K562 (cell line): ENCODE data around the gene ZNF577. TPM values are rescaled to one million over a fixed set of nuclear protein-coding genes. Genes with fewer than 3 reads are reported as not detected.

ENCODE experiments used
- ATAC-seq: fragments of 200-7000 bp; cut with Tn5 transposase; 3 replicates; pipeline ENCODE4 v1.9.1; 2020; ENCODE audit warnings: moderate library complexity
- BruUV-seq: library from RNA; stranded (reverse); fragments of 400-500 nt; replicated peaks from 2 replicates; lab custom pipeline; 2021; lab: Mats Ljungman, UMichigan
- CTCF ChIA-PET: fragments of 300-600 bp; formaldehyde crosslinking; extraction: SDS; loops from one replicate; lab custom pipeline; 2021; ENCODE audit warnings: low intra/inter-chr PET ratio; lab: Yijun Ruan, JAX
- POLR2A ChIA-PET: fragments of 300-600, 350-650 bp; sonication (Branson Sonifier 250); formaldehyde crosslinking; extraction: SDS; loops from one replicate; lab custom pipeline; 2021; ENCODE audit warnings: antibody characterized with exemption, inconsistent platforms; lab: Yijun Ruan, JAX
- DNase-seq, 4 experiments: peaks; one replicate each; pipeline versions ENCODE4 v3.0.0 to v3.0.0-alpha.2; 2011 to 2018; ENCODE audit warnings: low spot score in 3 of 4, mixed read lengths in 3 of 4; ENCODE audit errors: extremely low read depth in 1 of 4
- FAIRE-seq: peaks from 2 replicates; lab custom pipeline; 2011; peaks lifted over from hg19 to GRCh38; lab: Jason Lieb, UNC
- H2AFZ ChIP-seq: 2 replicates; pipeline ENCODE4 v1.6.0; 2011; ENCODE audit warnings: low read depth, low read length, control low read depth, inconsistent platforms
- H3K27ac ChIP-seq: fragments of 200-600 bp; 3 replicates; pipeline ENCODE4 v1.8.0; 2011; ENCODE audit warnings: low read depth, mild to moderate bottlenecking, control low read depth, inconsistent platforms, low read length, moderate library complexity, mixed read lengths; ENCODE audit errors: extremely low read depth
- H3K27me3 ChIP-seq, 2 experiments: fragments of 300-600 bp in 1 of 2; 2 replicates in 1 of 2; 3 replicates in 1 of 2; pipeline versions ENCODE4 v1.6.0 to v1.8.0; 2011; ENCODE audit warnings: inconsistent platforms in 2 of 2, low read length in 2 of 2, mild to moderate bottlenecking in 1 of 2, mixed read lengths in 1 of 2, moderate library complexity in 1 of 2; ENCODE audit not compliant: control insufficient read depth in 2 of 2, insufficient read depth in 2 of 2
- H3K36me3 ChIP-seq: fragments of 300-600 bp; 3 replicates; pipeline ENCODE4 v1.8.0; 2011; ENCODE audit warnings: mild to moderate bottlenecking, low read length, inconsistent platforms; ENCODE audit not compliant: control insufficient read depth, insufficient read depth
- H3K4me1 ChIP-seq, 2 experiments: fragments of 200-600 bp in 1 of 2; replicated peaks in 1 of 2; 2 replicates in 1 of 2; 3 replicates in 1 of 2; pipeline versions ENCODE4 v1.5.1 to v1.8.0; 2011; ENCODE audit warnings: inconsistent platforms in 2 of 2, low read length in 2 of 2, mild to moderate bottlenecking in 1 of 2, mixed read lengths in 1 of 2, moderate library complexity in 1 of 2; ENCODE audit not compliant: control insufficient read depth in 2 of 2, insufficient read depth in 2 of 2
- H3K4me2 ChIP-seq: 2 replicates; pipeline ENCODE4 v1.6.1; 2011; ENCODE audit warnings: low read length, control low read depth, inconsistent platforms, mixed read lengths; ENCODE audit not compliant: insufficient read depth
- H3K4me3 ChIP-seq: fragments of 200-600 bp; sonication (generic), shearing (Covaris generic); 2 replicates; pipeline ENCODE4 v1.5.1; 2016; ENCODE audit warnings: control low read depth, inconsistent platforms
- H3K79me2 ChIP-seq: fragments of 200-600 bp; 3 replicates; pipeline ENCODE4 v1.8.0; 2011; ENCODE audit warnings: low read length, inconsistent platforms; ENCODE audit not compliant: control insufficient read depth, insufficient read depth
- H3K9ac ChIP-seq, 2 experiments: 2 replicates each; pipeline versions ENCODE4 v1.6.0 to v1.6.1; 2011; ENCODE audit warnings: low read depth in 2 of 2, low read length in 2 of 2, control low read depth in 1 of 2, inconsistent platforms in 1 of 2, mild to moderate bottlenecking in 1 of 2, mixed read lengths in 1 of 2; ENCODE audit not compliant: insufficient read depth in 1 of 2
- H3K9me1 ChIP-seq: one replicate; pipeline ENCODE4 v1.6.0; 2011; ENCODE audit warnings: inconsistent platforms, mild to moderate bottlenecking, low read length, moderate library complexity; ENCODE audit not compliant: control insufficient read depth, insufficient read depth
- H3K9me3 ChIP-seq: replicated peaks from 2 replicates; pipeline ENCODE4 v1.5.1; 2011; ENCODE audit warnings: low read depth, low read length, inconsistent platforms; ENCODE audit not compliant: control insufficient read depth, insufficient read depth
- H4K20me1 ChIP-seq: replicated peaks from 2 replicates; pipeline ENCODE4 v1.6.1; 2011; ENCODE audit warnings: low read length, inconsistent platforms, mixed read lengths; ENCODE audit not compliant: control insufficient read depth, insufficient read depth
- CBX3 ChIP-seq, 2 experiments: IDR thresholded peaks; 1 replicate in 1 of 2; 2 replicates in 1 of 2; pipeline ENCODE4 v1.6.1; 2012; ENCODE audit warnings: inconsistent platforms in 2 of 2, low read length in 2 of 2, borderline replicate concordance in 1 of 2, control low read depth in 1 of 2
- CC2D1A ChIP-seq: fragments of 450-650 bp; IDR thresholded peaks from 2 replicates; pipeline ENCODE4 v1.6.1; 2017; ENCODE audit warnings: mild to moderate bottlenecking
- FOXM1 ChIP-seq, 2 experiments: fragments of 450-650 bp in 1 of 2; sonication (generic) in 1 of 2; formaldehyde crosslinking in 1 of 2; IDR thresholded peaks; 2 replicates each; pipeline versions ENCODE4 v1.6.1 to v1.9.0; 2017 to 2022; ENCODE audit warnings: low read depth in 2 of 2, mild to moderate bottlenecking in 2 of 2, missing genetic modification reagents in 1 of 2, moderate library complexity in 1 of 2
- HINFP ChIP-seq: fragments of 450-650 bp; conservative IDR thresholded peaks from 2 replicates; pipeline ENCODE4 v1.6.1; 2016; ENCODE audit warnings: missing genetic modification characterization, low read depth, mild to moderate bottlenecking, control low read depth, missing compliant biosample characterization
- NFE2L1 ChIP-seq: fragments of 450-650 bp; IDR thresholded peaks from 2 replicates; pipeline ENCODE4 v1.6.1; 2016; ENCODE audit warnings: missing genetic modification characterization, low read depth, mild to moderate bottlenecking, missing compliant biosample characterization, moderate library complexity, borderline replicate concordance
- NR4A1 ChIP-seq, 2 experiments: fragments of 250-450 bp in 1 of 2; fragments of 450-650 bp in 1 of 2; sonication (Bioruptor Pico) in 1 of 2; IDR thresholded peaks; 2 replicates each; pipeline versions ENCODE4 v1.4.0 to v1.6.1; 2016 to 2020; ENCODE audit warnings: mild to moderate bottlenecking in 2 of 2, missing compliant biosample characterization in 1 of 2, missing genetic modification characterization in 1 of 2, moderate library complexity in 1 of 2
- RBM22 ChIP-seq: fragments of 200-400 bp; formaldehyde crosslinking; IDR thresholded peaks from 2 replicates; pipeline ENCODE4 v1.6.1; 2018; ENCODE audit warnings: low read length, low read depth; ENCODE audit not compliant: poor library complexity, severe bottlenecking
- SREBF2 ChIP-seq: sonication (generic); formaldehyde crosslinking; IDR thresholded peaks from 2 replicates; pipeline ENCODE4 v1.4.0; 2020; ENCODE audit warnings: mild to moderate bottlenecking, missing genetic modification reagents
- STAT5A ChIP-seq: IDR thresholded peaks from 2 replicates; pipeline ENCODE4 v1.6.1; 2012; ENCODE audit warnings: low read length, inconsistent platforms, borderline replicate concordance
- ZKSCAN3 ChIP-seq: fragments of 250-450 bp; sonication (Bioruptor Pico); IDR thresholded peaks from 2 replicates; pipeline ENCODE4 v1.4.0; 2020
- ZNF124 ChIP-seq: sonication (generic); formaldehyde crosslinking; IDR thresholded peaks from 2 replicates; pipeline ENCODE4 v1.8.1; 2022; ENCODE audit warnings: missing genetic modification reagents
- ZNF174 ChIP-seq: fragments of 250-450 bp; sonication (Bioruptor Pico); IDR thresholded peaks from 2 replicates; pipeline ENCODE4 v1.4.0; 2020; ENCODE audit warnings: mild to moderate bottlenecking
- ZNF3 ChIP-seq: fragments of 250-450 bp; sonication (Bioruptor Pico); IDR thresholded peaks from 2 replicates; pipeline ENCODE4 v1.5.0; 2021; ENCODE audit warnings: mild to moderate bottlenecking, moderate library complexity
- WGBS: fragments of 100-300 bp; shearing (Covaris generic); methylation state at CpG from one replicate; pipeline ENCODE4 v1.1.6; 2016; ENCODE audit warnings: low coverage, mixed read lengths; ENCODE audit not compliant: insufficient coverage; ENCODE audit errors: missing lambda C conversion rate; 5-methylcytosine and 5-hydroxymethylcytosine counted together
- in situ Hi-C: fragments of 300-500 bp; cut with MboI; formaldehyde crosslinking; loops from 4 replicates; pipeline ENCODE4 v1.15.0; 2018; ENCODE audit warnings: inconsistent platforms, mixed read lengths
- intact Hi-C: fragments of 100-400 bp; cut with micrococcal nuclease; formaldehyde crosslinking; loops from 2 replicates; pipeline ENCODE4 v1.14.2; 2022
- polyA plus RNA-seq, 8 experiments: library from polyadenylated mRNA; depleted of rRNA in 4 of 8; stranded (reverse) in 5 of 8; unstranded in 3 of 8; fragments of >200 nt; fragmentation: Nextera tagmentation in 2 of 8; fragmentation: Illumina TruSeq in 1 of 8; extraction: Ambion mirVana in 2 of 8; extraction: Trizol in 1 of 8; gene quantifications; 2 replicates each; pipeline versions ENCODE4 v1.2.1 to v1.2.3, GENCODE V29; 2011 to 2014; ENCODE audit warnings: inconsistent platforms in 1 of 8, missing spikeins in 1 of 8
- total RNA-seq, 7 experiments: library from RNA; depleted of rRNA in 6 of 7; stranded (reverse); fragments of >200 nt in 6 of 7; fragmentation: Illumina TruSeq in 2 of 7; extraction: Trizol in 2 of 7; gene quantifications; 2 replicates each; pipeline versions ENCODE4 v1.2.1 to v1.2.3, GENCODE V29; 2011 to 2021; ENCODE audit warnings: low replicate concordance in 1 of 7
- TF ChIP-seq, protein P1 (sequence below): fragments of 250-450 bp; sonication (Bioruptor Pico); IDR thresholded peaks from 2 replicates; pipeline ENCODE4 v1.9.0; 2021; ENCODE audit warnings: mild to moderate bottlenecking

ZNF577 gene
- total and polyA plus RNA-seq, 9 of the 15 experiments (the other 6 are each of a cell fraction or from before 2014, with no cell fraction given): 1.3 to 12.7 (median 7.0) TPM

GRCh38 chr19:51901860-51902259 lies 14.1 kb upstream of the ZNF577 start:
- no peak for DNase-seq
- H3K9me3 ChIP-seq: peaks cover 23% of the 10 kb centered on the region
- H3K9me1 ChIP-seq: no peaks in the 10 kb centered on the region
- H3K27ac ChIP-seq: no peak overlapping the region
- TF ChIP-seq STAT5A: no peak
- no peak for TF ChIP-seq ZNF124
- TF ChIP-seq NR4A1 (CRISPR knock-in tag; IDR thresholded peaks at IDR 0.05): no peak
- TF ChIP-seq NR4A1 (tag; IDR thresholded peaks at IDR 0.05): no peak
- no peak for ATAC-seq
- no peak for FAIRE-seq
- H3K36me3 ChIP-seq: peaks cover 47% of the 10 kb centered on the region
- no peaks in the 10 kb centered on the region for H3K27me3 ChIP-seq
- H3K79me2 ChIP-seq: peaks cover 43% of the 10 kb centered on the region
- no peaks in the 10 kb centered on the region for H4K20me1 ChIP-seq
- H2AFZ ChIP-seq: no peak overlapping the region
- no peak overlapping the region for H3K4me3 ChIP-seq
- no peak overlapping the region for H3K9ac ChIP-seq
- whole genome bisulfite sequencing: 94% methylated on average over 4 of the region's 4 CpGs
- ChIA-PET POLR2A (no interaction called here), CTCF (no interaction called here)
- no peak overlapping the region for H3K4me2 ChIP-seq
- intact Hi-C loops: no loop called here
- no TSS peak for BruUV-seq
- peaks cover 4 to 5% of the 10 kb centered on the region in 2 experiments; a peak in 4 of 5 replicates for H3K4me1 ChIP-seq
- in situ Hi-C loops: no loop called here

DNA sequence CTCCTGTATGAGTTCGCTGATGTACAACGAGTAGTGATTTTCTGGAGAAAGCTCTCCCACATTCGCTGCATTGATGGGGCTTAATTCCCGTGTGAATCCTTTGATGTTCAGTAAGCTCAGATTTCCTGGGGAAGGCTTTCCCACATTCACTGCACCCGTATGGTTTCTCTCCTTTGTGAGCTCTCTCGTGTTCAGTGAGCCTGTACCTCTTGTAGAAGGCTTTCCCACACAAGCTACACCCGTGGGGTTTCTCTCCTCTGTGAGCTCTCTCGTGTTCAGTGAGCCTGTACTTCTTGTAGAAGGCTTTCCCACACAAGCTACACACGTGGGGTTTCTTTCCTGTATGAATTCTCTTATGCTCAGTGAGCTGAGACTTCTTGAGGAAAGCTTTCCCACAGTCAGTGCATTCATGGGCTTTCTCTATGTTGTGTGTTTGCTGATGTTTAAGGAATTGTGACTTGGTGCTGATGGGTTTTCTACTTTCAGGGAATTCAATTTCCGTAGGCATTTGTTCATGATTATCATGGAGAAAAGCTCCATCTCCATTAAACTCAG lies 3.5 kb upstream of the ZNF577 start:
- Histone ChIP-seq H4K20me1 (no peaks in the 10 kb centered on the region), H3K4me2 (no peak overlapping the region), H3K4me1 (peaks cover 0 to 3% of the 10 kb centered on the region in 2 experiments; a peak in 1 of 5 replicates), H3K27ac (no peak overlapping the region), H3K79me2 (no peaks in the 10 kb centered on the region; the same call in 2 of the 3 replicates), H3K9ac (no peak overlapping the region), H3K27me3 (no peaks in the 10 kb centered on the region), H3K9me3 (peaks cover 45% of the 10 kb centered on the region), H3K36me3 (peaks cover 70% of the 10 kb centered on the region), H3K4me3 (no peak overlapping the region), H3K9me1 (no peaks in the 10 kb centered on the region), H2AFZ (no peak overlapping the region)
- ChIA-PET CTCF (no interaction called here), POLR2A (interaction anchor here (0.5 kb wide), 1 partner anchor 24 kb away, joined by 3 read pairs; no protein-coding TSS in a partner anchor)
- DNase-seq (no peak), FAIRE-seq (no peak), ATAC-seq (no peak)
- intact Hi-C loops: no loop called here
- WGBS: 90% methylated on average over 10 of the region's 10 CpGs
- in situ Hi-C loops: no loop called here
- BruUV-seq: TSS peak; percentile 10
- TF ChIP-seq FOXM1 (IDR thresholded peaks at IDR 0.05; ENCODE audit: low read depth) (no peak), FOXM1 (CRISPR knock-in tag; IDR thresholded peaks at IDR 0.05; ENCODE audit: low read depth) (no peak), CC2D1A (no peak), ZNF174 (CRISPR knock-in tag) (no peak), CBX3 (IDR thresholded peaks at IDR 0.05; ENCODE audit: borderline replicate concordance in 1 of 2, low read length in 2 of 2) (peak in 1 of 2 experiments; percentile 64; a peak in 2 of 3 replicates), HINFP (no peak), NFE2L1 (tag) (no peak), RBM22 (no peak), ZKSCAN3 (no peak), SREBF2 (no peak), ZNF3 (no peak)
- TF ChIP-seq, protein P1, sequence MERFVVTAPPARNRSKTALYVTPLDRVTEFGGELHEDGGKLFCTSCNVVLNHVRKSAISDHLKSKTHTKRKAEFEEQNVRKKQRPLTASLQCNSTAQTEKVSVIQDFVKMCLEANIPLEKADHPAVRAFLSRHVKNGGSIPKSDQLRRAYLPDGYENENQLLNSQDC (CRISPR knock-in tag): no peak
